WERI-Rb-1 (cell line): Measurements from ENCODE around the gene MYO7B.

Source experiments
- DNase-seq: peaks from one replicate; pipeline ENCODE4 v3.0.0-alpha.2; 2020
- H3K27ac ChIP-seq: fragments of 250-450 bp; sonication (Bioruptor Pico); 2 replicates; pipeline ENCODE4 v1.5.1; 2020; ENCODE audit warnings: mild to moderate bottlenecking, moderate library complexity
- H3K27me3 ChIP-seq: fragments of 250-450 bp; sonication (Bioruptor Pico); 2 replicates; pipeline ENCODE4 v1.5.1; 2021; ENCODE audit warnings: mild to moderate bottlenecking, low read depth, moderate library complexity; ENCODE audit not compliant: insufficient read depth, severe bottlenecking
- H3K36me3 ChIP-seq: fragments of 250-450 bp; sonication (Bioruptor Pico); 2 replicates; pipeline ENCODE4 v1.5.1; 2020; ENCODE audit warnings: mild to moderate bottlenecking, moderate library complexity
- H3K4me3 ChIP-seq: 2 replicates; pipeline ENCODE4 v1.5.1; 2011; ENCODE audit warnings: low read depth, mild to moderate bottlenecking, control low read depth, low read length
- H3K9me3 ChIP-seq: fragments of 250-450 bp; sonication (Bioruptor Pico); 2 replicates; pipeline ENCODE4 v1.5.1; 2021; ENCODE audit warnings: mild to moderate bottlenecking, moderate library complexity; ENCODE audit not compliant: severe bottlenecking
- TF ChIP-seq, protein P1 (sequence below): IDR thresholded peaks from 2 replicates; pipeline ENCODE4 v1.5.1; 2011; ENCODE audit warnings: low read depth, mild to moderate bottlenecking, control low read depth, inconsistent platforms, low read length

The MYO7B gene

DNA sequence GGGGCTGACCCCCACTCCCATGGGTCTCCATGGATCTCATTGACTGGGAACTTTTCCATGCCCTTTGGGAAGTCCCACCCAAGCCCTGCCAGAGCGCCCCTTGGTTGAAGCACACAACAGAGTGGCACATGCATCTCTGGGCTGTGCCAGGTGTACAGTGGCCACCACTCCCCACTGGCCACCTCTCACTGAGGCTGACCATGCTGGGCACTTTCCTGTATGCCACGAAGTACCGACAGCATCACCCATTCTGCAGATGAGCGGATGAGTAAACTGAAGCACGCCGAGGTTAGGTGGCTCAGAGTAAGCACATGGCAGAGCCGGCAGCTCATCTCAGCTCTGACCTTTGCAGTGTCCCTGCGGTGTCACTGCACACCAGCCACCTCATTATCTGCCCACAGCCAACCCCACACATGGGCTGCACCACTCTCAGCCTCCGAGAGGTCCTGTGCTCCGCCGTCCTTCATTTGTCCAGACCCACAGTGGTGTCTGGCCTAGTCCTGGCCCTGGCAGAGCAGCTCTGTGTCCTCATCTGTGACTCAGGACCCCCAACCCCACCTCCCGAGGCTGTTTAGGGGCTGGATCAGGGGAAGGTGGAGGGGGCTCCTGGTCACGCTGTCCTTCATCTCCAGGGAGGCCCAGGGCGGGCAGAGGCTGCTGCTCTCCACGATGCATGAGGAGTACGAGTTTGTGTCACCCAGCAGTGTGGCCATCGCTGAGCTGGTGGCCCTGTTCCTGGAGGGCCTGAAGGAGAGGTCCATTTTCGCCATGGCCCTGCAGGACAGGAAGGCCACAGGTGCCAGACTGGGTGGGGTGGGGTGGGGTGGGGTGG is 92.5 kb downstream of the MYO7B start:
- Histone ChIP-seq H3K4me3 (no peak overlapping the region), H3K27ac (no peak overlapping the region), H3K9me3 (no peaks in the 10 kb centered on the region), H3K36me3 (no peaks in the 10 kb centered on the region), H3K27me3 (no peaks in the 10 kb centered on the region)
- TF ChIP-seq, protein P1, sequence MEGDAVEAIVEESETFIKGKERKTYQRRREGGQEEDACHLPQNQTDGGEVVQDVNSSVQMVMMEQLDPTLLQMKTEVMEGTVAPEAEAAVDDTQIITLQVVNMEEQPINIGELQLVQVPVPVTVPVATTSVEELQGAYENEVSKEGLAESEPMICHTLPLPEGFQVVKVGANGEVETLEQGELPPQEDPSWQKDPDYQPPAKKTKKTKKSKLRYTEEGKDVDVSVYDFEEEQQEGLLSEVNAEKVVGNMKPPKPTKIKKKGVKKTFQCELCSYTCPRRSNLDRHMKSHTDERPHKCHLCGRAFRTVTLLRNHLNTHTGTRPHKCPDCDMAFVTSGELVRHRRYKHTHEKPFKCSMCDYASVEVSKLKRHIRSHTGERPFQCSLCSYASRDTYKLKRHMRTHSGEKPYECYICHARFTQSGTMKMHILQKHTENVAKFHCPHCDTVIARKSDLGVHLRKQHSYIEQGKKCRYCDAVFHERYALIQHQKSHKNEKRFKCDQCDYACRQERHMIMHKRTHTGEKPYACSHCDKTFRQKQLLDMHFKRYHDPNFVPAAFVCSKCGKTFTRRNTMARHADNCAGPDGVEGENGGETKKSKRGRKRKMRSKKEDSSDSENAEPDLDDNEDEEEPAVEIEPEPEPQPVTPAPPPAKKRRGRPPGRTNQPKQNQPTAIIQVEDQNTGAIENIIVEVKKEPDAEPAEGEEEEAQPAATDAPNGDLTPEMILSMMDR, result no peak
- DNase-seq, result no peak

DNA sequence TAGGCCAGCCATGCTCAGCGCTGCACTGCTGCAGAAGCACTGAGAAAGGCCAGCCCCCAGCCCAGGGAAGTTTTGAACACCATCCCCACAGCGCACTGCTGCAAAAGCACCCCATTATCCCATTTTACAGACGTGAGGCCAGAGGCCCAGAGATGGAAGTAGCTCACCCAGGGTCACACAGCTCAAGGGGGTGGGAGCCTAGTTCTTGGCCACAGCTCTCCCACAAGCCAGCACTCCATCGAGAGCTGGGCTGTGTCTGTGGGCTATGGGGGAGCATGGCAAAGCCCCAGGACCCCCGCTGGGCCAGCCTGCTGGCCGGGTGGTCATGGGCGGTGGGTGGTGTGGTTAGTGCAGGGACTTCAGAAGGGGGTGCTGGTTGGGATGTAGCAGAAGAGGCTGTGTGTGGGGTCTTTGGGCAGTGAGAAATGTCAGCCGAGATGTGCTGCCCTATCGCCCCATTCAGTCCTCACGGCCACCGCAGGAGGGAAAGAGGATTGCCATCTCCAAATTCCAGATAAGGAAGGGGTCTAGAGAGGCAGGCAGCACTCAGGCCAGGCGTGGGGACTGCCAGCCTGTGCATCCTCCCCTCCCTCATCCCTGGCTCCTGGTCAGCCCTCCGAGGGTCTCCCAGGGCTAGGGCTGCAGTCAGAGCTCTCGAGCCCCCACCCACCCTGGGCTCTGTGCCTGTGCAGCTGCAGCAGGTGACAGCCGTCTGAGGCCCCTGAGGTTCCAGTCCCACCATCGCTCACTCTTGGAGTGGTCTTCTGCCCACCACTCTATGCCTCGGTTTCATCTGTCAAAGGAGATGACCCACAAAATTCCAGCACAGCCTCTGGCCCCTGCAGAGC is 93.5 kb downstream of the MYO7B start:
- Histone ChIP-seq H3K27ac (no peak overlapping the region), H3K27me3 (no peaks in the 10 kb centered on the region), H3K36me3 (no peaks in the 10 kb centered on the region), H3K9me3 (no peaks in the 10 kb centered on the region), H3K4me3 (no peak overlapping the region)
- TF ChIP-seq, protein P1, result no peak
- DNase-seq, result no peak

DNA sequence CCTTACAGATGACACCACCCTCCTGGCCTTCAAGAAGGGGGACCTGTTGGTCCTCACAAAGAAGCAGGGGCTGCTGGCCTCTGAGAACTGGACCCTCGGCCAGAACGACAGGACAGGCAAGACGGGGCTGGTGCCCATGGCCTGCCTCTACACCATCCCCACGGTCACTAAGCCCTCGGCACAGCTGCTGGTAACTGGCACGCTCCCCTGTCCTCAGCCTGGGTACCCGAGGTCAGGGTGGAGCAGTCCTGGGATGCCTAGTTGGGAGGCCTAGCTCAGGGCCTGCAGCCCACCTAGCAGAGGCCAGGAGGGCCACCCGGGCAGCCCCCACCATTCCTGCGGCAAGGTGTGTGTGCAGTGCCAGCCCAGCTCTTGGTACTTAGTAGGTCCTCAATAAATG is 94.2 kb downstream of the MYO7B start:
- no peaks in the 10 kb centered on the region for H3K9me3 ChIP-seq
- H3K27ac ChIP-seq, result no peak overlapping the region
- DNase-seq, result no peak
- no peak overlapping the region for H3K4me3 ChIP-seq
- TF ChIP-seq, protein P1, result no peak
- no peaks in the 10 kb centered on the region for H3K36me3 ChIP-seq
- H3K27me3 ChIP-seq, result no peaks in the 10 kb centered on the region

DNA sequence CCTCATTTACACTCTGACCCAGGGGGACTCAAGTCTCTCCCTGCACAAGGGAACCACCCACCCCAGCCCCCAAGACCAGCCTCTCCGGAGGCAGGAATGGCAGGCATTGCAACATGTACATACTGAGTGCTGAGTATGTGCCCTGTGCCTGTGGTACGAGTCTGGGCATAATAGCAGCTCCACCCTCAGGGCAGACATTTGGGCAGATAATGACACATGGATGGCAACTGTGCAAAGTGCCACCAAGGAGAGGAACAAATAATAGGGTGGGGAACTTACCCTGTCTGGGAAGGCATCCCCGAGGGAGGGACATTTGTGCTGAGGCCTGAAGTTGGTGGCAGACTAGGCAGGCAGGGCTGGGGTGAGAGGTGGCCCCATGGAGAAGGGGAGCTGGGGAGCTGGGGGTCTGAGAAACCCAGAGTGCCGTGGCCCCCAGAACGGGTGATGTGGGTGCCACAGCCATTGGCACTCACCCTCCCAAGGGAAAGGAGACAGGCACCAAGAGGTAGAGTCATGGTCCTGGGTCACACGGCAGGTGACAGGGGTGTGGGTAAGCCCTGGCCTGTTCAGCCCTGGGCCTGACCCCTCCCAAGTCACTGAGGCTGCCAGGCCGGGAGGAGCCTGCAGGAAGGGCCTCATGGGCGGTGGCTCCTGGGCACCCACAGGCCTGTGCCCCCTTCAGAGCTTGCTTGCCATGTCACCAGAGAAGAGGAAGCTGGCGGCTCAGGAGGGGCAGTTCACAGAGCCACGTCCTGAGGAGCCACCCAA is 94.8 kb downstream of the MYO7B start:
- no peak overlapping the region for H3K27ac ChIP-seq
- H3K36me3 ChIP-seq, result no peaks in the 10 kb centered on the region
- H3K27me3 ChIP-seq, result no peaks in the 10 kb centered on the region
- H3K9me3 ChIP-seq, result no peaks in the 10 kb centered on the region
- TF ChIP-seq, protein P1, result no peak
- DNase-seq, result no peak
- H3K4me3 ChIP-seq, result no peak overlapping the region

DNA sequence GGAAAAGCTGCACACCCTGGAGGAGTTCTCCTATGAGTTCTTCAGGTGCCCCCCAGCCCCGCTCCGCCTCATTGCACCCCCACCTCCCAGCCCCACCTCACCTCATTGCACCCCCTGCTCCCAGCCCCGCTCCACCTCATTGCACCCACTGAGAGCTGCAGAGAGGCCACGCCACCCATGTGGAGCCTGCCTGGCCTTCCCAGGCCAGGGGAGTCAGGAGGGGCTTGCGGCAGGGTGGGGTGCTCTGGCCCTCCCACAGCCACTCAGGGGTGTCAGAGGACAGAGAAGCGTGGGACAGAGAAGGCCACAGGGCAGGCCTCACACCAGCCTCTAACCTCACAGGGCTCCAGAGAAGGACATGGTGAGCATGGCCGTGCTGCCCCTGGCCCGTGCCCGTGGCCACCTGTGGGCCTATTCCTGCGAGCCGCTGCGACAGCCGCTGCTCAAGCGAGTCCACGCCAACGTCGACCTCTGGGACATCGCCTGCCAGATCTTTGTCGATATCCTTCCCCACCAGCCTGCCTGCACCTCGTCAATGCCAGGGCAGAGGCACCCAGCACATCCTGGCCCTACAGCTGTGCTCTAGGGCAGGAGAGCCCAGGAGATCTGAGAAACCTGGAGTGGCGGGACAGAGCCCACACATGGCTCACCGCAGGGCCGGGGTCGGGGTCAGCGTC is 95.5 kb downstream of the MYO7B start:
- Histone ChIP-seq H3K9me3 (no peaks in the 10 kb centered on the region), H3K27me3 (no peaks in the 10 kb centered on the region), H3K4me3 (no peak overlapping the region), H3K36me3 (no peaks in the 10 kb centered on the region), H3K27ac (no peak overlapping the region)
- TF ChIP-seq, protein P1, result no peak
- DNase-seq, result no peak
